ENCODE data around the gene NCBP2.

The NCBP2 gene

GRCh38 chr3:196942226-196942914 is at the start of gene NCBP2:
Gene NCBP2, minus strand, starts transcription at chr3:196942528. Its CDS starts 25 bp downstream, at chr3:196942503.
- peak within 1 kb of the TSS; percentile 98 for H3K27ac Mint-ChIP-seq
- no peaks in the 10 kb centered on the region for H3K27me3 Mint-ChIP-seq
- H3K4me1 Mint-ChIP-seq, result peaks cover 69% of the 10 kb centered on the region
- H3K4me3 Mint-ChIP-seq, result peak within 1 kb of the TSS; percentile 97
- ATAC-seq, result peak; percentile 97
- no peaks in the 10 kb centered on the region for H3K9me3 Mint-ChIP-seq
- peaks cover 44% of the 10 kb centered on the region for H3K36me3 Mint-ChIP-seq

GRCh38 chr3:196991581-196992460 is 49.5 kb upstream of the NCBP2 start:
- H3K9me3 Mint-ChIP-seq, result no peaks in the 10 kb centered on the region
- H3K4me1 Mint-ChIP-seq, result no peaks in the 10 kb centered on the region
- ATAC-seq, result no peak
- H3K36me3 Mint-ChIP-seq, result no peaks in the 10 kb centered on the region
- H3K4me3 Mint-ChIP-seq, result no peak overlapping the region
- H3K27ac Mint-ChIP-seq, result no peak overlapping the region
- peaks cover 12% of the 10 kb centered on the region for H3K27me3 Mint-ChIP-seq

- H3K36me3 Mint-ChIP-seq, result no peaks in the 10 kb centered on the region
These were observed 48.3 kb upstream of the NCBP2 start for GRCh38 chr3:196990601-196991007.

GRCh38 chr3:196989721-196990262 is 47.5 kb upstream of the NCBP2 start:
- H3K27ac Mint-ChIP-seq, result no peak overlapping the region
- no peak for ATAC-seq
- no peaks in the 10 kb centered on the region for H3K9me3 Mint-ChIP-seq
- H3K27me3 Mint-ChIP-seq, result peaks cover 17% of the 10 kb centered on the region
- no peaks in the 10 kb centered on the region for H3K36me3 Mint-ChIP-seq
- H3K4me3 Mint-ChIP-seq, result no peak overlapping the region
- no peaks in the 10 kb centered on the region for H3K4me1 Mint-ChIP-seq

More at GRCh38 chr3:196990601-196991007, 48.3 kb upstream of the NCBP2 start:
- peaks cover 12% of the 10 kb centered on the region for H3K27me3 Mint-ChIP-seq
- H3K4me3 Mint-ChIP-seq, result no peak overlapping the region
- H3K27ac Mint-ChIP-seq, result no peak overlapping the region
- no peaks in the 10 kb centered on the region for H3K9me3 Mint-ChIP-seq
- H3K4me1 Mint-ChIP-seq, result no peaks in the 10 kb centered on the region
- no peak for ATAC-seq

- ATAC-seq, result no peak
- H3K9me3 Mint-ChIP-seq, result peaks cover 5% of the 10 kb centered on the region
- H3K27me3 Mint-ChIP-seq, result peaks cover 23% of the 10 kb centered on the region
- H3K4me1 Mint-ChIP-seq, result no peaks in the 10 kb centered on the region
- H3K36me3 Mint-ChIP-seq, result peaks cover 1% of the 10 kb centered on the region
- no peak overlapping the region for H3K27ac Mint-ChIP-seq
- H3K4me3 Mint-ChIP-seq, result no peak overlapping the region
These were observed 46.1 kb upstream of the NCBP2 start for GRCh38 chr3:196988241-196989029.

GRCh38 chr3:196987022-196987421 is 44.7 kb upstream of the NCBP2 start:
- Mint-ChIP-seq H3K4me1 (no peaks in the 10 kb centered on the region), H3K9me3 (peaks cover 9% of the 10 kb centered on the region), H3K27ac (no peak overlapping the region), H3K36me3 (peaks cover 5% of the 10 kb centered on the region), H3K4me3 (no peak overlapping the region), H3K27me3 (peaks cover 23% of the 10 kb centered on the region)
- no peak for ATAC-seq

GRCh38 chr3:196985954-196986885 is 43.9 kb upstream of the NCBP2 start:
- Mint-ChIP-seq H3K36me3 (peaks cover 5% of the 10 kb centered on the region), H3K27me3 (peaks cover 30% of the 10 kb centered on the region), H3K4me1 (peaks cover 6% of the 10 kb centered on the region), H3K9me3 (peaks cover 9% of the 10 kb centered on the region), H3K27ac (no peak overlapping the region), H3K4me3 (no peak overlapping the region)
- ATAC-seq, result no peak

- Mint-ChIP-seq H3K36me3 (peaks cover 5% of the 10 kb centered on the region), H3K27ac (no peak overlapping the region), H3K4me1 (peaks cover 7% of the 10 kb centered on the region), H3K27me3 (peaks cover 40% of the 10 kb centered on the region), H3K9me3 (peaks cover 9% of the 10 kb centered on the region), H3K4me3 (no peak overlapping the region)
- no peak for ATAC-seq
These were observed 43.0 kb upstream of the NCBP2 start for GRCh38 chr3:196985298-196985697.

- ATAC-seq, result no peak
- Mint-ChIP-seq H3K9me3 (peaks cover 9% of the 10 kb centered on the region), H3K36me3 (peaks cover 5% of the 10 kb centered on the region), H3K27ac (no peak overlapping the region), H3K27me3 (peaks cover 52% of the 10 kb centered on the region), H3K4me1 (peaks cover 14% of the 10 kb centered on the region), H3K4me3 (no peak overlapping the region)
These were observed 40.9 kb upstream of the NCBP2 start for GRCh38 chr3:196983186-196983585.

- H3K9me3 Mint-ChIP-seq, result peaks cover 9% of the 10 kb centered on the region
These were observed 39.3 kb upstream of the NCBP2 start for GRCh38 chr3:196981657-196982056.

GRCh38 chr3:196979545-196979944 is 37.2 kb upstream of the NCBP2 start:
- Mint-ChIP-seq H3K27me3 (peaks cover 58% of the 10 kb centered on the region), H3K9me3 (peaks cover 9% of the 10 kb centered on the region), H3K4me1 (peaks cover 14% of the 10 kb centered on the region), H3K4me3 (no peak overlapping the region), H3K27ac (no peak overlapping the region), H3K36me3 (peaks cover 5% of the 10 kb centered on the region)
- ATAC-seq, result no peak

More at GRCh38 chr3:196981657-196982056, 39.3 kb upstream of the NCBP2 start:
- ATAC-seq, result peak; percentile 36
- Mint-ChIP-seq H3K36me3 (peaks cover 5% of the 10 kb centered on the region), H3K27ac (no peak overlapping the region), H3K4me1 (peaks cover 14% of the 10 kb centered on the region), H3K27me3 (peaks cover 50% of the 10 kb centered on the region), H3K4me3 (no peak overlapping the region)

GRCh38 chr3:196976941-196977340 is 34.6 kb upstream of the NCBP2 start:
- Mint-ChIP-seq H3K4me1 (peaks cover 14% of the 10 kb centered on the region), H3K27me3 (peaks cover 57% of the 10 kb centered on the region), H3K27ac (no peak overlapping the region), H3K4me3 (no peak overlapping the region), H3K36me3 (no peaks in the 10 kb centered on the region), H3K9me3 (no peaks in the 10 kb centered on the region)
- ATAC-seq, result no peak

GRCh38 chr3:196975349-196975748 is 33.0 kb upstream of the NCBP2 start:
- no peak for ATAC-seq
- no peak overlapping the region for H3K4me3 Mint-ChIP-seq
- peaks cover 48% of the 10 kb centered on the region for H3K27me3 Mint-ChIP-seq
- H3K27ac Mint-ChIP-seq, result no peak overlapping the region
- no peaks in the 10 kb centered on the region for H3K36me3 Mint-ChIP-seq
- peaks cover 16% of the 10 kb centered on the region for H3K4me1 Mint-ChIP-seq
- no peaks in the 10 kb centered on the region for H3K9me3 Mint-ChIP-seq

GRCh38 chr3:196974661-196975060 is 32.3 kb upstream of the NCBP2 start:
- peaks cover 41% of the 10 kb centered on the region for H3K27me3 Mint-ChIP-seq
- no peak overlapping the region for H3K27ac Mint-ChIP-seq
- ATAC-seq, result no peak
- H3K9me3 Mint-ChIP-seq, result no peaks in the 10 kb centered on the region
- H3K4me3 Mint-ChIP-seq, result no peak overlapping the region
- no peaks in the 10 kb centered on the region for H3K36me3 Mint-ChIP-seq
- peaks cover 20% of the 10 kb centered on the region for H3K4me1 Mint-ChIP-seq
